Measurements from ENCODE around the gene ATG14.
"Not testable (repeated sequence)": the region's sequence is repeated elsewhere in the genome, so short reads cannot be mapped to it uniquely, and the experiment has no call there.

The ATG14 gene

DNA sequence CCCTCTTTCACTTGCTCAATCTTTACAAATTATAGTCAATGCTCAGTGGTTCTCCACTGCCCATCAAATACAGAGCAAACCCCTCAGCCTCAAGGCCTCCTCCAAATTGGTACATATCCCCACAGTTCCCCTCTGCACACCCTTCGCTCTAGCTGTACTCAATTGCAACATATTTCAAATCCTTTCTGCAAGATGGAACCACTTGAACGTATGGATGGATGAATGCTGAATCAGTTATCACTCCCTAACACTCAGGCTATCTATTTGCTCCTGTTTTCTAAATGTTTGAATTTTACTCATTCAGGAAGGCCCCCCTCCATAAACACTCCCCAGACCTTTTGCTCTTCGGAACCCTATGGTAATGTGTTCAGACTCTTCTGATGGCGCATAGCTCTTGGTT lies 24.5 kb downstream of the ATG14 start:
- DNase-seq (ENCODE audit: low read depth in 2 of 2, low spot score in 1 of 2), result no peak

GRCh38 chr14:55386037-55386808 lies 25.4 kb downstream of the ATG14 start:
- no peak for DNase-seq (ENCODE audit: low read depth in 2 of 2, low spot score in 1 of 2)

- DNase-seq (ENCODE audit: low read depth in 2 of 2, low spot score in 1 of 2), result no peak
These were observed 27.1 kb downstream of the ATG14 start for GRCh38 chr14:55384536-55384935.

GRCh38 chr14:55383541-55384140 lies 28.0 kb downstream of the ATG14 start:
- DNase-seq (ENCODE audit: low read depth in 2 of 2, low spot score in 1 of 2), result no peak

- DNase-seq (ENCODE audit: low read depth in 2 of 2, low spot score in 1 of 2), result not testable (repeated sequence)
These were observed 28.6 kb downstream of the ATG14 start for GRCh38 chr14:55383056-55383466.

- no peak for DNase-seq (ENCODE audit: low read depth in 2 of 2, low spot score in 1 of 2)
These were observed 29.1 kb downstream of the ATG14 start for GRCh38 chr14:55382483-55382882.

DNA sequence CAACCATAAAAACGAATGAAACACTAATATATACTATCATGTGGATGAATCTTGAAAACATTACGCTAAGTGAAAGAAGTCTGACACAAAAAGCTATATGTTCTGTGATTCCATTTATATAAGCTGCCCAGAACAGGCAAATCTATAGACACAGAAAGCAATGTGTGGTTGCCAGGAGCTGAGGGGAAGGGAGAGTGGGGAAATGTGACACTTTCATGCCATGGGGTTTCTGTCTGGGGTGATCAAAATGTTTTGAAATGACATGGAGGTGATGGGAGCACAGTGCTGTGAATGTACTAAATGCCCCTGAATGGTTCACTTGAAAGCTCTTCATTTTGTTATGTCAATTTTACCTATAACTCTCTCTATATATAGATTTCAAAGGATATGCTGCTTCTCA lies 30.1 kb downstream of the ATG14 start:
- DNase-seq (ENCODE audit: low read depth in 2 of 2, low spot score in 1 of 2), result no peak

- no peak for DNase-seq (ENCODE audit: low read depth in 2 of 2, low spot score in 1 of 2)
These were observed 30.6 kb downstream of the ATG14 start for GRCh38 chr14:55381040-55381439.

DNA sequence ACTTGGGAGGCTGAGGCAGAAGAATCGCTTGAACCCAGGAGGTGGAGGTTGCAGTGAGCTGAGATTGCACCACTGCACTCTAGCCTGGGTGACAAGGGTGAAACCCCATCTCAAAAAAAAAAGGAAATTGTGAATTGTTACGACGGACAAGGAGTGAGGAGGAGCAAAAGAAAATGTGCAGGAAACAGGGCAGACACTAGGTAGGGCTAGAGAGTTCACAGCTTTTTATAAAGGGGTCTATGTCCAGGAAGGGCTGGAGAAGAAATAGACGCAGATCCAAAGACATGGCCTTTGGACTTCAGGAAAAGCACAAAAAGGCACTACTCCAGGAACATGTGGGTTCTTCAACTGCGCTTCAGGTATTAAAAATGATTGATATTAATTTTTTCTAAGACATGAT lies 34.4 kb downstream of the ATG14 start:
- no peak for DNase-seq (ENCODE audit: low read depth in 2 of 2, low spot score in 1 of 2)

DNA sequence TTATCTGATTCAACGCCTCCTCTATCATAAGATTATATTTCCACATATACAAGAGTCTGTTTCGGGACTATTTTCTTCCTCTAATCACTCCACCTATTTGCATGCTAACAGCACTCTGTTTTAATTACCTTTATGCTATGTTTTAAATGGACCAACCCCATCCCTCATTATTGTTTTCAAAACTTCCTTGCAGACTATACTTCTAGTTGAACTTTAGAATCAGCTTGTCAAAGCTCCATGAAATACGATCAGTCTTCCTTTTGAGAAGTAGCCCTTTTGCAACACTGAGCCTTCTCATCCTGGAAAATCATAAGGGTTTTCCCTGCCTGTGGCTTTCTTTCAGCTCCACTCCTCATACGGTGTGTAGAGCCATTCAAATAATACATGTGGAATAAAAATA lies 36.9 kb downstream of the ATG14 start:
- DNase-seq (ENCODE audit: low read depth in 2 of 2, low spot score in 1 of 2), result no peak

GRCh38 chr14:55373784-55374705 lies 37.6 kb downstream of the ATG14 start:
- no peak for DNase-seq (ENCODE audit: low read depth in 2 of 2, low spot score in 1 of 2)

DNA sequence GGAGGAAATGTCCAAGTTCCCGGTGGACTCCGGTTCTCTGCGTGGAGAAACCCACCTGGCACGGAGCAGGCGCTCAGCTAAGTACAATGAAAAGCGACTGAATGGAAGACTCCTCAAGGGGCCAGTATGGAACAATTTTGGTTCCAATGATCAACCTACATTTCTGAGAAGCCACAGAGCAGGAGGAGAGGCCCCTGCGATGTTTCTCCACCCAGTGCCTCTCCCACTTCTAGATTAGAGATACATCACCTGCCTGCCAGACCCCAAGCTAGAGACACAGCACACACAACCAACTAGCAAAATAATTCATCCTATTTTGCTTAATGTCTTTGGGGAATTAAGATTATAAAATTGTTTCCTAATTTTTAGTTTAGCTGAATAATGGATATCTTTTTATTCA lies 38.8 kb downstream of the ATG14 start:
- DNase-seq (ENCODE audit: low read depth in 2 of 2, low spot score in 1 of 2), result no peak

DNA sequence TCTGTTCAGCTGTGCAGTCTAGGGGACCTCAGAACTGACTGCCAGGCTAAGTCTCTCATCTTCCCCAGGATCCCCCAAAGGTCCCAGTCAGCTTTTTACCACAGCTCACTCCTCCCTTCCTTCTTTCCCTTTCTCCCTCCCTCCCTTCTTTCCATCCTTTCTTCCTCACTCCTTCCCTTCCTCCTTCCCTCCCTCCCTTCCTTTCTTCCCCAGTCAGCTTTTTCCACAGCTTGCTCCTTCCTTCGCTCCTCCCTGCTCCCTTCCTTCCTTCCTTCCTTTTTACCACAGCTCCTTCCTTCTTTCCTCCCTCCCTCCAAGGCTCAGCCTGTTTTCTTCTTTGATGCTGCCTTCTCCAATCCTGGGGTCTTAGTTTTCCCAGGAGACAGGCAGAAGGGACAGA lies 39.2 kb downstream of the ATG14 start:
- no peak for DNase-seq (ENCODE audit: low read depth in 2 of 2, low spot score in 1 of 2)

DNA sequence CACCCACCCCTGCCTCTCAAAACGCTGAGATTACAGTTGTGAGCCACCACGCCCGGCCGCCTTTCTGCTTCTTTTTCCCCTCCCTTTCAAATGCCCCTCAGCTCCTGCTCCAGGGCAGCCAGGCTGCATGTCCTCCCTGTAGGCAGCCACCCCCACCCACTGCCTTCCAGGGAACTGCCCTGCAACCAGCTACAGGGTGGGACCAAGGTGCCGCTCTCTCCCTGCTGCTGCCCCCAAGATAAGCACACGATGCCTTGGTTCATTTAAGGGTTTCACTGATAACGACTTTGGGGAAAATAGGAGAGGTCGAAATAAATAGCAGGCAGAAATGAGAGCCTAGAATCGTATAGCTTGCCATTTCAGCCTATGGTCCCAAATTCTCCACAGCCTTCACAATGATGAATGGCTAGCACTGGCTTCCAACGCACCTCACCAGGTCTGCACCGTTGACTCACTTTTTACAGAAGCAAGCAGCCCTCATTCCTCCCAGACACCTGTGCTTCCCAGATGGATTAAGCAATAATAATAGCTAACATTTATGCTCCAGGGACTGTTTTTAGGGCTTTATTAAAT lies 40.7 kb downstream of the ATG14 start:
- no peak for DNase-seq (ENCODE audit: low read depth in 2 of 2, low spot score in 1 of 2)

- no peak for DNase-seq (ENCODE audit: low read depth in 2 of 2, low spot score in 1 of 2)
These were observed 45.4 kb downstream of the ATG14 start for GRCh38 chr14:55366271-55366670.

DNA sequence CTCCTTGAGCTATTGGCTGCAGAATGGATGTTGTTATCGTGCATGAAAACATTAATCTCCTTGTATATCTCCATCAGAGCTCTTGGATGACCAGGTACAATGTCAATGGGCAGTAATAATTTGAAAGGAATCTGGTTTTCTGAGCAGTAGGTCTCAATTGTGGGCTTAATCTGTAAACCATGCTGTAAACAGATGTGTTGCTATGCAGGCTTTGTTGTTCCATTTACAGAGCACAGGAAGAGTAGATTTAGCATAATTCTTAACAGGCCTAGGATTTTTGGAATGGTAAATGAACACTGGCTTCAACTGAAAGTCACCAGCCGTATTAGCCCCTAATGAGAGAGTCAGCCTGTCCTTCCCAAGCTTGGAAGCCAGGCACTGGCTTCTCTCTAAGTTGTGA lies 50.4 kb downstream of the ATG14 start:
- DNase-seq (ENCODE audit: low read depth in 2 of 2, low spot score in 1 of 2), result no peak

DNA sequence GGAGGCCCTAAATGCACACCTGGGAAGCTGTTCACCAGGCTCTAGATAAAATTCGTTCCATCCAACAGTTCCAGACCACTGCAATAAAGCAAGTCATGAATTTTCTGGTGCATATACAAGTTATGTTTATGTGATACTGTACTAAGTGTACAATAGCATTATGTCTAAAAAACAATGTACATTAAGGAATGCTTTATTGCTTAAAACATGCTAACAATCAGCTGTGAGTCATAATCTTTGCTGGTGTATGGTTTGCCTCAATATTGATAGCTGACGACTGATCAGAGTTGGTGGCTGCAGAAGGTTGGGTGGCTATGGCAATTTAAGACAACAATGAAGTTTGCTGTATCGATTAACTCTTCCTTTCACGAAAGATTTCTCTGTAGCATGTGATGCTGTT lies 52.3 kb downstream of the ATG14 start:
- DNase-seq (ENCODE audit: low read depth in 2 of 2, low spot score in 1 of 2), result no peak

DNA sequence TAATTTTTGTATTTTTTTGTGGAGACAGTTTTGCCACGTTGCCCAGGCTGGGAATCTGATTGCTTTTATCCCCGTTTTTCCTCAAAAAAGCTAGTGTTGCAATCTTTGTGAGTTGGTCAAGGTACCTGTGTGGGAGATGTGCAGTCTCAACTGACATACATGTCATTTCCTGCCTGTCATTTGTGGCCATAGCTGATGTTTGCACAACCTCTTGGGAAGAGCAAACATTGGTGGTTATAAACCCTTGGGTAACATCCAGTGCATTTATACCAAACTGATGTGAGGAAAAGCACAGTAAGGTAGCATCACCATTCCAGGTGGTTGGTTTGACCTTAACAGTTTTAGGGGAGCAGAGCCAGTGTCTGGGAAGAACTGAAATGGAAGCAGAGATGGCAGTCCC lies 54.7 kb downstream of the ATG14 start:
- no peak for DNase-seq (ENCODE audit: low read depth in 2 of 2, low spot score in 1 of 2)

- DNase-seq (ENCODE audit: low read depth in 2 of 2, low spot score in 1 of 2), result no peak
These were observed 55.7 kb downstream of the ATG14 start for GRCh38 chr14:55355922-55356321.

GRCh38 chr14:55354500-55354899 lies 57.1 kb downstream of the ATG14 start:
- DNase-seq (ENCODE audit: low read depth in 2 of 2, low spot score in 1 of 2), result no peak

DNA sequence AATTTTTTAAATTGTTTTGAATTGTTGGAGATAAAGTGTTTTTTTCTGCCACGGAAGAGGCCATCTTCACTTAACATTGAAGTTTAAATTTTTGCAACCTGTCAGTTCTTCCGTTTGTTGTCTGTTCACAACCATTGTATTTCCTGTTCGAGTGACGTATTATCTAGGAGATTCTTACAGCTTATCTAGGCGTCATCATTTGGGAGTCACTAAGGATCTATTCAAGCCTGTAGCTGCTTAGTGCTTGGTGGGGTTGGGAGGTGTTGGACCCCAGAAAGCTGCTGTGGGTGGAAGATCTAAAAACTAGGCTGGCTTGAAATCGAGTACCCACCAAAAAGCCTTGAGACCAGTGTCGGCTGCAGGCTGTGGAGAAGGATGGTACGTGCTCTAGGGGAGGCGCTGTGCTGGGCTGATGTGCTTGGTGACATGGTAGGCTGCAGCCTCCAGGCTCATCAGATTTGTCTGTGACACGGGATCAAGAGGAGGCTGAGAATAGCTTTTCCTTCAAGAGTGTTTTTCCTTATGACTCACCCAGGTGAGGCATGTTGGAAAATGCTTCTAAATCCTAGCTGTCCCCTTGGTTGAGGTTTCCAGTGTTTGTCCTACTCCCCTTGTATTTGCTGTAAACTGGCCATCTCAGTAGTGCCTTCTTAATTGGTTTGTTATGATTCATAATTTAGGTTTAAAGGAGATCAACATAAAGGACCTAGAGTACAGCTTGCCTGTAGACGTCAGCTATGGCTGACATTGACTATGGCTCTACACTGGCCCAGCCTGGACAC lies 57.8 kb downstream of the ATG14 start:
- DNase-seq (ENCODE audit: low read depth in 2 of 2, low spot score in 1 of 2), result no peak

All from stimulated activated CD8-positive, alpha-beta memory T cell treated with anti-CD3 and anti-CD28 coated beads, Interleukin-4, amount 100 ng/mL, for 4 hours (primary cell).